Posterior vena cava (tissue), 2 donors: ENCODE results near the gene CORO2B. TPM values are rescaled to one million over a fixed set of nuclear protein-coding genes. Genes with fewer than 3 reads are reported as not detected.

Experiments used
- DNase-seq: peaks from one replicate; pipeline ENCODE4 v3.0.0-alpha.2; 2020; ENCODE audit warnings: low spot score
- intact Hi-C, 2 donors: fragments of 100-400 bp; cut with DNase I; formaldehyde crosslinking; loops; one replicate each; pipeline versions ENCODE4 v1.14.1 to v1.14.2; 2022 to 2023
- total RNA-seq, 2 donors: library from RNA; stranded (reverse); fragmentation: NEBNext Ultra II Directional; extraction: Animal tissue kit (Norgen Biotek cat#: 25700); gene quantifications; one replicate each; pipeline ENCODE4 v1.2.1, GENCODE V29; 2021
- donor health status: DM: yes; HTN: yes; CAD: no.
- donor health status: DM: yes; HTN: yes; CAD: no.

Gene CORO2B
- total RNA-seq, 2 donors from 2014 or later = 7.2 to 11.7 TPM

DNA sequence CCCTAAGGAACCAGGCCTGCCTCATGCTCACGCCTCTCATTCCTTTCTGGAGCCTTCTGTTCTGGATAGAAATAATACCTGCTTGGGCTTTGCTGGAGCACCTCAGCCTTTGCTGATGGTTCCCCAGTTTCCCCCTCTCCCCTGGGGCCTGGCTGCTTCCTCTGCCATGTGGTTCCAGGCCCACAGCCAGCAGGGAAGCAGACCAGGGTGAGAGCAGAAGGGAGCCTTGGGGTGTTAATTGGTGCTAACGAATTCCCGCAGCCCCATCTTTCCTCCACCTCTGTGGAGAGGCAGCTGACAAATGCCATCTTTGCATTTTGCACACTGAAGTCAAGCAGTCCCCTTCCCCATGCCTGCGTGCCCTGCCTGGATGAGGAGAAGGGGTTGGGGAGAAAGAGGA, 13.1 kb upstream of the CORO2B start:
- DNase-seq = peak; percentile 47
- intact Hi-C loops = no loop called here

DNA sequence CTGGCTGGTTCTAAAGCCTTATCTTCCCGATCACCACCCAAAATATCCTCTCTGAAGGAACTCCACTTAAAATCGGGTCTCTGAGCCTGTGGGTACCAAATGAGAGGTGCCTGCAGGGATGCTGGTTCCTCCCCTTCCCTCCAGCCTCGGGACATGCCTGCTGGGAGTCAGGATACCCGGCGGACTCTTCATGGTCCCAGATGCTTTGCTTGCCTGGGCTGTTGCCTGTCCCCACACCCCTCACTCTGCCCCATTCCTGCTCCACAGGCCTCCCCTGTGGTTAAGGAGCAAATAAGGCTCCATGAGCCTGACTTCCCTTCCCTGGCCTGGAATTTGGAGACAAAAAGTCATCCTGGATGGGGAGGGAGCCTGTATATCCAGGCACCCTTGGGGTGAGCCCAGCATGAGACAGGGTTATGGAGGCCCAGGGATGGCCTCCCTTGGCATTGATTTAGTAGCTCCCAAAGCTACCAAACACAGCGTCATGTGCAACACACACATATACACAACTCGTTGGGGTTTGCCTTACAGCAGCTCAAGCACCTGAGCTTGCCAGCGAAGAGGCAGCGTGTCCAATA, 12.3 kb upstream of the CORO2B start:
- DNase-seq = peak; percentile 47
- intact Hi-C loops = no loop called here

DNA sequence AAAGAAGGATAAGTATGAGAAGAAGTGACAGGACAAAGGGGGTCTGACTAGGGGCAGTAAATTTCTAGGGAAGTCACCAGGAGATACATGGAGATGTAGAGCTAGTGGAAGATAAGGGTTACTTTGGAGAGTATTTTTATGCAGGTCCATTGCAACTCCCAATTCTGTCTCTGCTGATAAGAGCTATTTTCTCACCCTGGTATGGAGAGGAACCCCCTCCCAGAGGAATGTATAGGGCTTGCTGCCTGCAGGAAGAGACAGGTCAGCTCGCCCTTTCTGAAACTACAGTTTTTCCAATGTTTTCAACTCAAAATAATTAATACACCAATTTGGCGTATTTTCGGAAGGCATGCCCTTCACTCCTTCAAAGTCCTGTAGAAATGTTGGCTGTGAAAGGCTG, 11.4 kb upstream of the CORO2B start:
- peak; percentile 15 for DNase-seq
- intact Hi-C loops = no loop called here

DNA sequence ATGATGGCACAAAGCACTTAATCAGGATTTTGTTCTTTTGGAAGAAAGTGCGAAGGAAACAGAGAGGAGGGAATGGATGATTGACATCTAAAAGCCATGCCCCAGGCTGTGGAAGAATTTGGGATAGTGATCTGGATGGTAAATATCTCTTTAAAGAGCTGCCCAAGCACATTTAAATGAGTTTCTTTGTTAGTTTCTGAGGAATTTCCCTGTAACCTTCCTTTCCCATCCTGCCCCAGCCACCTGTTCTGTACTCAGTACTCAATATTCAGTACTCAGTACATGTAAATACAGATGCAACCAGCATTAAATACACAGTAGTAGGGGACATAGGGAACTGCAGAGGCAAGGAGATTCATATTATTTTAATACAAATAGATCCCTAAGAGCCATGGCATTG, 7.8 kb upstream of the CORO2B start:
- intact Hi-C loops = no loop called here
- DNase-seq = no peak

DNA sequence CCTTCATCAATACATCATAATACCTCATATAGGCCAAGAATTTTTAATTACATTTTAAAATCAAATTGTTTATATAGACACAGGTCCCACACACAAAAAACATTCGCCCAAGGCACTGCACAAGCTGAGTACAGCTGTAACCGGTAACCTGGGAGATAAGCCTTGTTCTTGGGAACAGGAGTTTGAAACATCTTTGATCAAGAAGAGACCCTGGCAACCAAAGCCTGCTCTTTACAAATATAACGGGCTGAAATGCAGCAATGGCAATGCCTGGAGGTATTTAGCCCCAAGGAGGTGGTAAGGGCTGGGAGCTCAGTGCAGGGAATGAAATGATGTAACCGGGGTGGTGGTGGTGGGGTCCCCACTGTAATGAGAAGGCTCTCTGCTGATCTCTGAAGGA, 7.2 kb upstream of the CORO2B start:
- DNase-seq = no peak
- intact Hi-C loops = no loop called here

DNA sequence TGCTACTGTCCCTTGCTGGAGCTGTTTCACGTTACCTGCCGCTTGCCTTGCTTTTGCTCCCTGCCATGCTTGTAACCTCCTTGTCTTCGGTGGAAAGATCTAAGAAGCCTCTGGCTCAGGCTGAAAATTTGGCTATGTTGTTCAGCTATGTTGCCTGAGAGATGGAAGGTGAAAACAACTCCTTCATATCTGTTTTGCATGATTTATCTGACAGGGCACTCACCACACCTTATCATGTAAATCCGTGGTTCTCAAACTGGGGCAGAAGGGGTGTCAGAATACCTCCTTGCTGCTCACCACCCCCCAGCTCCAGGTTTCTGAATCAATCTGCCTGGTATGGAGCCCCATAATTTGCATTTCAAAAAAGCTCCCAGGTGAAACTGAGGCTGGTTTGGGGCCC, 6.5 kb upstream of the CORO2B start:
- intact Hi-C loops = no loop called here
- peak; percentile 9 for DNase-seq

DNA sequence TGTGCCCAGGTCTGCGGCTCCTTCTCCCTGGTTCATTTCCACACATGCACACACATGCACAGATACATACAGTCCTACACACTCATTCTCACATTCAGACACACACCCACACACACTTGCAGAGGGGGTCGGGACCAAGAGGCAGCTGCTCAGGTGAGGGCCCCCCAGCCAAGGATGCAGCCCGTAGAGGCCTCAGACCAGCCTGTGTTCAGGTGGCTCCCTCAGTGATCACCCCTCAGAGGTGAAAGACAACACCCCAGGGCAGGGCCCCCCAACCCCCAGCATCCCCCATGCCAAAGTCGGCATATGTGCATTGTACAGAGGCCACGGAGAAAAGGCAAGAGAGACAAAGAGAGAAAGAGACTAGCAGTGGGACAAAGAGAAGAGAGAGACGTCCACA, 5.9 kb upstream of the CORO2B start:
- DNase-seq = peak; percentile 76

DNA sequence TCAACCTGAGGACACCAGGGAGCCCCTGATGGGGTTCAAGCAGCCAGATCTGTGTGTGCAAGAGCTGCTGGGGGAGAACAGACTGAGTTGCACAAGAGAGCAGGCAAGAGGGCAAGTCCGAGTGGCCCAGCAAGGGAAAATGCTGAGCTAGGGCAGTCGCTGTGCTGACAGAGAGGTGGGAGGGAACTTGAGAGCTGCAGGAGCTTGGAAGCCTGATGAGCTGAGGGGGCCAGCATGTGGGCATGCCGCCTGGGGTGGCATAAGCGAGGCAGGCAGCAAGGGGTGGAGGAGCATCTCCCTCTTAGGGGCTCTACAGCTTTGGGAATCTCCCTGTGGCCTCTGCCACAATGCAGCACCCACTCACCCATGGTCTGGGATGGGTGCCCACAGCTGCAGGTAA, 4.7 kb upstream of the CORO2B start:
- peak; percentile 58 for DNase-seq
- intact Hi-C loops = loop anchor here in 1 of 2 donors (2.0 kb wide), 1 partner anchor 37 kb away; no protein-coding TSS in a partner anchor

More for the DNA sequence above, 5.9 kb upstream of the CORO2B start:
- intact Hi-C loops = no loop called here

DNA sequence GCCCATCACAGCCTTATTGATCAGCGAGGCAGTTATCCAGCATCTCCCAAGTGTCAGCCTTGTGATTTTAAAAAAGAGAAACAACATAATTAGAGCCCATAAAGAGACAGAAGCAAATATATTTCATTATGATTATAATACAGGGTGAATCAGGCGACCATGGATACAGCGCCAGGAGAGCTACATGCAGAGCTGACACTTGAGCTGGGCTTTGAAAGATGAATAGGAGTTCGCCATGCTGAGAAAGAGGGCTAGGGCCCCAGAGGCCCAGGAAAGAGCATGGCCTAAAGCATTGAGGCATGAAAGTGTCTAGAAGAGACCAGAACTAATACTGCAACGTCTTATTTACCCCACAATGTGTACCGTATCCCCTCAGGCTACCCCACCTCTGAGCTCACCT, 4.2 kb upstream of the CORO2B start:
- intact Hi-C loops = loop anchor here in 1 of 2 donors (2.0 to 5.0 kb wide), 2 partner anchors 38 to 98 kb away; no protein-coding TSS in a partner anchor
- peak; percentile 16 for DNase-seq

DNA sequence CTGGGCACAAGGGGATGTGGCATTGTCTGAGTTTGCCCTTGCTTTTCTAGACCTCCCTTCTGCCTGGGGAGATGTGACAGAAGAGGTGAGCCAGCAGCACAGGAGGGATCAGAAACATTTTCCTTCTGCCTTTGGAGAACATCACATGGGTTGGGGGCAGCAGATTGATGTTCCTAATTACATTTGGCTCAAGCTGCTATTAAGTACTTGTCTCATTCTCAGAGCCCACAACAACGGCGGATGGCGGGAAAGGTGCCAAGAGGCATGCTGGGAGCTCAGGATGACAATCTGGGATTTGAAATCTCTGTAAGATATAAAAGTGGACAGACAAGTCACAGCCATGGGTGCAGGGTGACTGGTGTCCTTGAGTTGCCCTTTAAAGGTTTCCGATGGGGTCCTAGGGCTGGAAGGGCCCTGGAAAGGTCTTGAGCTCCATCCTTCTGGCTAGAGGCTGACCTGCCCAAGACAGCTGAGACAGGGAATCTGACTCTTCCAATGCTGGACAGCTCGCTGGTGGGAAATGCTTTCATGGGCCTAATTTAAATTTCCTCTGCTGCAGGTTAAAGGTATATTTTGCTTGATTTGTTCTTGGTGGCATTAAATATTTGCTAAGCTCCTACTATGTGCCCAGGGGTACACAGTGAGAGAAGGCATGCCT, 2.4 kb upstream of the CORO2B start:
- peak; percentile 48 for DNase-seq
- intact Hi-C loops = loop anchor here in 1 of 2 donors (5.0 kb wide), 1 partner anchor 96 kb away; no protein-coding TSS in a partner anchor

DNA sequence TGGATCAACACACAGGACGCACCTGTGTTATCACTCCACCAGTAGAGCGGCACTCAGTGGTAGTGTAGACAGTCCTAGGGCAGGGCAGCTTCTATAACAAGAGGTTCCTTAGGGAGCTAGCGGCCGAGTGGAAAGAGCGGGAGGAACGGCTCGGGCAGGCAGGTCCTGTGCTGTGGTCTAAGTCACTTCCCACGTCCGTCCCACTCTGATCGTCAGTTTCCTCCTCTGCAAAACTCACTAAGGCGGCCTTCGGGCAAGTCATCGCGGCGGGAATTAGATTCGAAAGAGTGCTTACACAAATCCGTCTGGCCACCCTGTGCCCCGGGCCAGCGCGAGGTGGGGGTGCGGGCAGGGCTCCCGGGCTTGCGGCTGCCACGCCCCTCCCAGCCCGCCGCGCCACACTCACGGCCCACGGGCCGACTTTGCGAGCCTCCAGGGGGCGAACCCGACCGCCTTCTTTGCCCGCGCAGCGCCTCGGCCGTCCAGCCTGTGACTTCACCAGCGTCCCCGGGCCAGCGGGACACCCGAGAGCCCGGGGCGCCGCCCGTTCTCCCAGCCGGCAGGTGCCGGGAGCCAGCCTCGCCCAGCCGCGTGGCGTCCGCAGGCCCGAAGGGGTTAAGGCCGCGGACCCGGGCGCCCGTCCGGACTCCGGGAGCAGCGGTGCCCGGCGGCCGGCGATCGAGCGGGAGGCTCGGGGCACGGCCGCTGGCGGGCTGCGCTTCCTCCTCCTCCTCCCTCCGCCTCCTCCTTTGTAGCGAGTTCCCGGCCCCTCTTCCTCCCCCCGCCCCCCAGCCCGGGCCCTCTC, 416 bp upstream of the CORO2B start:
- intact Hi-C loops = loop anchor here in 1 of 2 donors (5.0 kb wide), 1 partner anchor 94 kb away; no protein-coding TSS in a partner anchor

DNA sequence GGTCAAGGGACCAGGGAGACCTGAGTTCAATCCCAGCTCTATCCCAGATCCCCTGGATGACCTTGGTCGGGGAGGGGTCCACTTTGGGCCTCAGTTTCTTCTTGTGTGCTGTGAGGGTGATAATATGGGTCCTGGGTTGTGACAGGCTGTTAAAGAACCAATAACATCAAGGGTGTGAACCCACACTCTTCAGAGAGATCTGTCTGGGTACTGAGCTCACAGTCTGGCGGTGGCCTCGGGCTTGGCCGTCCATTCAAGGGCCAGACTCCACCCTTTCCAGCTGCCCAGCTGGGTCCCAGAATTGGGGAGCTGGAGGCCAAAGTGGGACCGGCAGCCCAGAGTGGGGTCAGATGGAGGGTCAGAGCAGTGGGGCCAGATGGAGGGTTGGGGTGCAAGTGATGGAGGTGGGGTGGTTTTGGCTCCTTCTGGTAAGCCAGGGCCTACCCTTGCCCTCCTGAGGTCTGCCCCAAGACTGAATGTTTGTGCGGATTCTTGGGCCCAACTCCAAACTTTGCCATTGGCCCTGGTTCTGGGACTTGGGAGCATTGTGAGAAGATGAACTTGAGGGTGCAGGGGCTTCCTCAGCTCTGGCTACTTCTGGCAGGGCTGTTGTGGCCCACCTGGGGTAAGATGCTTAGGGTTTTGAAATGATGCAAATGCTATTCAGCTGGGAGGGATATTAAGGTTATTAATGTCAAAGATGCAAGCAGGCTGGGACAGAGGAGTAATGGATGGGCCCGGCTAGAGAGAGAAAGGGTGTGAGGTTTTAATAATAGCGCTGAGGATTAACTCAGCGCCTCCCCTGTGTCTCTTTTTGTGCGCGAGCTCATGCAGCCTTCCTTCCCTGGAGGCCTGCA, 1.5 kb downstream of the CORO2B start:
- DNase-seq = peak; percentile 87
- intact Hi-C loops = loop anchor here in 1 of 2 donors (5.0 kb wide), 1 partner anchor 92 kb away; no protein-coding TSS in a partner anchor

More for the DNA sequence above, 416 bp upstream of the CORO2B start:
- peak; percentile 95 for DNase-seq

DNA sequence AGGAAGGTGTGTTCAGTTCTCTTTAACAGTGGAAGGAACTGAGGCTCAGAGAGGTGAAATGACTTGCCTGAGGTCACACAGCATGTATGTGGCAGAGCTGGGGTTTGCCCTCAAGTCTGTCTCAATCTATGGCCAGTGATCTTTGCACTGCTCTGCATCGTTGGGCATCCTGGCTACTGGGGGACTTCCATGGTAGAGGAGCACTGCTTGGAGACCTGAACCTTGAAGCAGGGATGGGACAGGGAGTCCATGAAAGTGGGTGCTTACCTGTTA, 2.0 kb downstream of the CORO2B start:
- intact Hi-C loops = loop anchor here in 1 of 2 donors (5.0 kb wide), 1 partner anchor 91 kb away; no protein-coding TSS in a partner anchor
- peak; percentile 35 for DNase-seq

DNA sequence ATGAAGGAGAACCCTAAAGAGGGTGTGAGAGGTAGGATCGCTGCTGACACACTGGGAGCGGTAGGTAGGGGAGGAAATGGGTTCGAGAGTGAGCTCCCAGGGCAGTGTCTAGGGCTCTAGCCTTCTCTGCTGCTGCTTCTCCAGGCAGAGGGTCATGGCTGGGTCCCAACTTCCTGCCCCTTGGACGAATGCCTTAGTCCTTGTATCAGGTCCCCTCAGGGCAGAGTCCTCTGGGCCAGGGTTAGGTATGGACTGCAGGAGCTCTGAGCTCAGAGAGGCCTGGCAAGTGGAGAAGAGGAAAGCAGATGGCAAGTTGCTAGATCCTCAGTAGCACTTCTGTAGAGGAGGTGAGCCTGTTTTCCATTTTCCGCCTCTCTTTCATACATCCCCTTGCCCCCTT, 2.9 kb downstream of the CORO2B start:
- intact Hi-C loops = loop anchor here in 1 of 2 donors (5.0 kb wide), 1 partner anchor 91 kb away; no protein-coding TSS in a partner anchor
- peak; percentile 35 for DNase-seq

DNA sequence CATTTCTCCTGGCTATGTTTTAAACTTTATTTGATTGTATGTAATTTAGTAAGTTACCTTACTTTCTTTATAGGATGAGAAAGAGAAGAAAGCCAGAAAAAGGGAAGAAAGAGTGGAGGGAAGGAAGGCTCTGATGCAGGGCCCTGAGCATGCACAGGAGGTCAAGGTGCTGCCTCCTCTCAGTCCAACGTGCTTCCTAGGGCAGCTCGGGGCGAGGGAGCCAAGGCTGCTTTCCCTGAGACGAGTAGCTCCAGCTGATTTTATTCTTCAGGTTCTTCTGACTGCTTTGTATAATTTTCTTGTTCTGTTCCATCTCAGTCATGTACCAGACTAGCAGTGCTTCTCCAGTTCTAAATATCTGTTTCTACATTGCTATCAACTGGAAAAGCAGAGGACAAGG, 3.4 kb downstream of the CORO2B start:
- DNase-seq = peak; percentile 58
- intact Hi-C loops = loop anchor here in 1 of 2 donors (5.0 kb wide), 1 partner anchor 90 kb away; no protein-coding TSS in a partner anchor

DNA sequence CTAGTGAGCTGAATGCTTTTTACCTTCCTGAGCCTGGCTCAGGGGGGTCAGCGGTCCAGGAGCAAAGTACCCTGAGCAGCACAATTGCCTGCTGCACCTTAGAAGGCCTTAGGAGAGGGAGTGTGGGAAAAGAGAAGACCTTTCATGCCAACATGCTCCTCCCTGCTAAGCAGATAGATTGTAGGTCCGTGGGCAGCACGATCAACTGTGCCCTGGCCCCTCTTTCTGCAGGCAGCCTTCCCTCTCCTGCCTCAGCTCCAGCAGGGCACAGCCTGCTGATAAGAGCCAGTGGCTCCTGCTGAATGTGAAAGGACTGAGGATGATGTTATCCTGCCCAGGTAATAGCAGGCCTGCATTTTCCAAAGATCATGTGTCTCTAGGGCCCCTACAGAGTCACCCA, 4.1 kb downstream of the CORO2B start:
- intact Hi-C loops = loop anchor here in 1 of 2 donors (5.0 kb wide), 1 partner anchor 89 kb away; no protein-coding TSS in a partner anchor
- DNase-seq = peak; percentile 35

DNA sequence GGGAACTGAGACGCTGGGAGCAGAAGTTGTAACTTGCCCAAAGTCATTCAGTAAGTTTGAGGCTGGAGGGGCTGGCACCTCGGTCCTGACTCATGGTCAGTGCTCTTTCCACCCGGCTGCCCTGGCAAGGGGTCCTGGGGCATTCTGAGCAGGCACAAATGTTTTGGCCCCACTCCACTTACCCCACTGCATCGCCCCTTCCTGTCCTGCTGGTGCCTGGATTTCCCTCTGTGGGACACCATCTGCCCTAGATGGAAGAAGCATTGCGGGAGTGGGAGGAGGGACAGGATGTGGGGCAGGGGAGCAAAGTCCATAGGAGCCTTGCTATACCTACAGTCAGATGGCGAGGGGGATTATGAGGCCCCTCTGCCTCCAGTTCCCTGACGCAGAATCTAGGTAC, 4.5 kb downstream of the CORO2B start:
- intact Hi-C loops = loop anchor here in 1 of 2 donors (5.0 kb wide), 1 partner anchor 89 kb away; no protein-coding TSS in a partner anchor
- peak; percentile 56 for DNase-seq

DNA sequence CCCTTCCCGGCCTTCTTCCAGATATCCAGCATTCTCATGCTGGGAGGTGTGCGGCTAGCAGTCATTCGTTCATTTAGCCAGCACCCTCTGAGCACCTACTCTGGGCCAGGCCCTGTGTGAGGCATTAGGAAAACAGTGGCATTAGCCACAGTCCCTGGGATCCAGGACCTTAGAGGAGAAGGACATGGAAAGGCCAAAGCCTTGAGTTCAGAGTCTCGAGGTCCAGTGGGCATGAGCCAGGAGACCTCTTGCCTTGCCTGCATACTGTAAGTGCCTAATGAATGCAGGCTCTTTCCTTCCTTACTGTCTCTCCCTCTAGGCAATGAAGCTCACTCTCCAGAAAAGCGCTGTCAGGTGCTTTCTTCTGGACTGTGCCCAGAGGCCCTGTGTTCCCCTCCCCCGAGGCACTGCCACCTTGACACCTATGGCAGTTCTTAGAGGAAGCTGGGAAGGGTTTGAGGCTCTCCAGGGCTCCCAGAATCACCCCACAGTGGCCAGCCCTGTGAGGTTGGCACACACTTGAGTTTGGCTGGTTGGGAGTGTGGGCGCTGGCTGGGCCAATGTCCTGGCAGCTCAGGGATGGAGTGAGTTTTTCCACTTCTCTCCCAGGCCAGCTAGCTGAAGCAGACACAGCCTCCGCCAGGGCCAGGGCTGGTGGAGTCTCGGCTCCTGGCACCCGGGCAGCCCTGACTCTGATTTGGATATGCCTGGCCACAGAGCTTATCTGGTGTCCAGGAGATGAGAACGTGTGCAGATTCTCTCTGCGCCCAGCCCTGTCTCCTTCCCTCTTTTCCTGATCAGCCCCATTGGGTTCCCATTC, 5.4 kb downstream of the CORO2B start:
- DNase-seq = peak; percentile 66
- intact Hi-C loops = loop anchor here in 1 of 2 donors (5.0 kb wide), 1 partner anchor 88 kb away; no protein-coding TSS in a partner anchor
